KOPT-K1 (cell line): ENCODE measurements around the gene XRCC4.

Experiments
- H3K27ac ChIP-seq: fragments of 200-600 bp; sonication (generic); 2 replicates; pipeline ENCODE4 v1.5.1; 2016; ENCODE audit warnings: antibody characterized with exemption, mild to moderate bottlenecking, low read depth, low read length; ENCODE audit not compliant: poor library complexity, severe bottlenecking
- H3K36me3 ChIP-seq: fragments of 200-600 bp; sonication (generic); 2 replicates; pipeline ENCODE4 v1.5.1; 2017; ENCODE audit warnings: antibody characterized with exemption, mild to moderate bottlenecking, low read length, moderate library complexity; ENCODE audit not compliant: insufficient read depth
- H3K9me3 ChIP-seq: fragments of 200-600 bp; sonication (generic); 2 replicates; pipeline ENCODE4 v1.5.1; 2017; ENCODE audit warnings: antibody characterized with exemption, low read length, mild to moderate bottlenecking; ENCODE audit not compliant: insufficient read depth, poor library complexity, severe bottlenecking

XRCC4 gene

GRCh38 chr5:83169571-83170337 is 92.4 kb downstream of the XRCC4 start:
- no peaks in the 10 kb centered on the region for H3K36me3 ChIP-seq
- no peaks in the 10 kb centered on the region for H3K9me3 ChIP-seq
- H3K27ac ChIP-seq, result no peak overlapping the region

DNA sequence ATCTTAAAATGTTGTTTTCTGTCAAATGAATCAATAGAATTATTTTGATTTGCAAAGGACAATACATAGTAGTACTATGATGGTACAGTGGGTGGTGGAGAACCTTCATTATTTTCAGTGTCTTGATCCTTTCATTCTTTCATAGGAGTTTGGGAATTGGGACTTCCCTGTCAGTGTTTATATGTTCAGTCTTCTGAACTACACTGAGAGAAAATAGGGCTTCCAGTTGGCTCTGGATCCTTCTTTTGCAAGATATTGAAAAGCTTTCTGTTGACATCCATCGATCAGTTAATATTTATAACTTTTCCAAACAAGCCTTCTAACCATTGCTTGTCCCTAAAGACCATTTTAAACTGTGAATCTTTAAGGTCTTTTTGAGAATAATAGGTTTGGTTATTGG is 94.7 kb downstream of the XRCC4 start:
- H3K9me3 ChIP-seq, result no peaks in the 10 kb centered on the region
- no peak overlapping the region for H3K27ac ChIP-seq
- H3K36me3 ChIP-seq, result no peaks in the 10 kb centered on the region

DNA sequence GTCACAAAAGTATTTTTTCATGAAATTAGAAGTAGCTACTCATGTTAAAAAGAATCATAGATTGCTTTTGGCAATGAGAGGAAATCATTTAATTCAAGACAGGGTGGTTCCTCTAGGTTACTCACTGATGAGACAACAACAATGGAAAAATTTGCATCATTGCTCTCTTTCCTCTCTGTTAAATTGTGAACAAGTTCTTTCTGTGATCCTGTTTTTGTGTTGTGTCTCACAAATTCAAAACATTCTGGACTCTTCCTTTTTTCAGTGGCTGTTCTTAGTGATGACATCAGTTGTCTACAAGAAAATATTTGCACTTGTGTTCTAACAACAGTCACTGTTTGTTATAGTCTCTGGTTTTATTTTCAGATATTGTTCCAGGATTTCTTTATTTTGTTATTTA is 95.3 kb downstream of the XRCC4 start:
- no peak overlapping the region for H3K27ac ChIP-seq
- H3K9me3 ChIP-seq, result no peaks in the 10 kb centered on the region
- no peaks in the 10 kb centered on the region for H3K36me3 ChIP-seq

DNA sequence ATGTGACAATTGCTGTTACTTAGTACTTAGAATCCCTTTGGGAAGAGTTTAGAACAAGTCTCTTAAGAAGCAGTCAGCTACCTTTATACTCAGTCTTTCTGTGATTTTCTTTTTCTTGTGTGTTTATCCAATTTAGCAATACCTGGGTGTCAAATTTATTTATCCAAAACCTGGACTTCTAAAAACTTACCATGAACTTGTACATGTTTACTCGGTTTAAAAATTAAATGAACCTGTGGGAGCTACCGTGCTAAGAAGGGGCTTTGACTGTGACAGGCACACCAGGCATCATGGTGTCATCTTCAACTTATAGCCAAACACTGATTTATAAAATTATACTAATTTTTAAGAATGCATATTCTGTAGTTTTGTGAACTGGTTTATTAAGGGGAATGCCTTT is 96.5 kb downstream of the XRCC4 start:
- Histone ChIP-seq H3K36me3 (no peaks in the 10 kb centered on the region), H3K9me3 (no peaks in the 10 kb centered on the region)

GRCh38 chr5:83177803-83178202 is 100.5 kb downstream of the XRCC4 start:
- H3K9me3 ChIP-seq, result no peaks in the 10 kb centered on the region
- no peaks in the 10 kb centered on the region for H3K36me3 ChIP-seq
- H3K27ac ChIP-seq, result no peak overlapping the region

More for the DNA sequence above, 96.5 kb downstream of the XRCC4 start:
- no peak overlapping the region for H3K27ac ChIP-seq

- Histone ChIP-seq H3K9me3 (no peaks in the 10 kb centered on the region), H3K27ac (no peak overlapping the region), H3K36me3 (no peaks in the 10 kb centered on the region)
These were observed 102.6 kb downstream of the XRCC4 start for GRCh38 chr5:83179966-83180365.

DNA sequence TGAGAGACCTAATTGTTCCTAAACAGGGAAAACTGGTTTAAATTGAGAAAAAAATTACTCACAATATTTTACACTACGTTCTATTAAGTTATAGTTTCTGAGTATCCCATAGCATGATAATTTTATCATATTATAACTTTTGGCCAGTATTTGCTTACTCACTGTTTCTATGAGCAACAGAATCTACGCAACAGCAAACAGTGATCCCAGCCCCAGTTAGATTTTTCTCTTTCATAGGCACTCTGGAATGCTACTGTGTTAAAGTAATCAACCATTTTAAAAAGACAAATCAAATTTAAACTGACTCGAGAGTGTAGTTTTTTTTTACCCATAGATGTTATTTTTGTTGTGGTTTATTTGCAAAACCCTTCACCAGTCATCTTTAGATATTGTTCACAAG is 107.2 kb downstream of the XRCC4 start:
- Histone ChIP-seq H3K36me3 (no peaks in the 10 kb centered on the region), H3K9me3 (peaks cover 4% of the 10 kb centered on the region), H3K27ac (no peak overlapping the region)

DNA sequence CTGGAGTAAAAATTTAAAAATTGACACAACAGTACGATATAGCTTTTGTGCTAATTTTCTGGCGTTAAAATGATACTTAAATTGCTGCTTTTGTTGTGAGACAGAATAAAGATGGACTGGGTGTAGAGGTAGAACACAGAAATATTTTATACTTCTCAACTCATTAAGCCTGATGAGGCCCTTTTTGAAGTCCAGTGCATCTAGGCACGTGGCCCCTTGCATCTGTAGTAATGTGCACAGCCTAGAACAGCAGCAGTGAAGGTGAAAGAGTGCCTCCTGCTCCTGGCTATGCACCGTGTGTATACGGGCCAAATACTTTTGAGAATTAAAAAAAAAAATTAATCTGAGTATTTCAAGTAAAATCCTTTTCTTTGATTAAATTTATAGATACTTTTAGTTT is 115.6 kb downstream of the XRCC4 start:
- Histone ChIP-seq H3K27ac (no peak overlapping the region), H3K36me3 (no peaks in the 10 kb centered on the region), H3K9me3 (no peaks in the 10 kb centered on the region)

DNA sequence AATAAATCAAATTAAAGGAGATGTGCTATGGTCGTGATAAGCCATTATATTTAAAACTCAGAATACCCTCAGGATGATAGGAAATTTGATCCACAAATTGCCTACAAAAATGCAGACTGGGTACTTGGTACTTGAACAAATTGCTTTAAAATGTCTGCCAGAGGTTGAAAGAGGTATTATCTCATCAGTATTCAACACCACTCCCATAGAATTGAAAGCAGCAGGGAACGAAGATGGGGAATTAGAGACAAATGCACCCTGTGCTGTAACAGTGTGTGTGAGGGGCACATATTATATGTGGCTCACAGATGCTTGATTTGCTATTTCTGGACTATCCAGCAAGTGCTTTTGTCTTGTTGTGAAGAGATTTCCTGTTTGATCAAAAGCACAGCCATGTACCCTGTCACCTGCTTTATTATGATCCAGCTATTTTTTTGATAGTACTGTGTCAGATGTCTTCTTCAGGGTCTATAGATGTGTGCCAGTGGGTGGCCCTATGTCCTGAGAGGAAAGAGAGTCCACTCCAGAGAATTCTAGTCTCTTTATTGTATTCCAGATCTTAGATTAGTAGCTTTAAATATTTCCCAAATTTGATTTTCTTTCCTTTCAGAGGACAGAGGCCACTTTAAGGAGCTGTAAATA is 120.1 kb downstream of the XRCC4 start:
- Histone ChIP-seq H3K36me3 (no peaks in the 10 kb centered on the region), H3K9me3 (no peaks in the 10 kb centered on the region), H3K27ac (no peak overlapping the region)

- Histone ChIP-seq H3K36me3 (no peaks in the 10 kb centered on the region), H3K27ac (no peak overlapping the region), H3K9me3 (no peaks in the 10 kb centered on the region)
These were observed 121.8 kb downstream of the XRCC4 start for GRCh38 chr5:83199126-83199525.

DNA sequence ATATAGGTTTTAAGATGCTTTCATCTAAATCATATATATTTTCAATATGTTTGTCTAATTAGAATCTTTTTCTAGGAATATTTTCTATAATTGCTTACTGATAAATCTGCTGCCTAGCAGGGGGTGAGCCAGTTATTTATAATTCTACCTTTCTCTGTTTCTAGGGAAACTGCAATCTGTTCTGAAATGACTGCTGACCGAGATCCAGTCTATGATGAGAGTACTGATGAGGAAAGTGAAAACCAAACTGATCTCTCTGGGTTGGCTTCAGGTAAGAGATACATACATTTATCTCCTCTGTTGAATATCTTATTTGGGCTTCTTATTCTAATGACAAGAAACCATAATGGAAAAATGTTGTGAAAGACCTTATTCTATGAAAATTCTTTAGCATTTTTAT is 127.3 kb downstream of the XRCC4 start:
- Histone ChIP-seq H3K9me3 (no peaks in the 10 kb centered on the region), H3K36me3 (no peaks in the 10 kb centered on the region), H3K27ac (no peak overlapping the region)

GRCh38 chr5:83209963-83210362 is 132.6 kb downstream of the XRCC4 start:
- H3K36me3 ChIP-seq, result peaks cover 4% of the 10 kb centered on the region; the same call in 1 of the 2 replicates
- H3K9me3 ChIP-seq, result no peaks in the 10 kb centered on the region
- no peak overlapping the region for H3K27ac ChIP-seq

DNA sequence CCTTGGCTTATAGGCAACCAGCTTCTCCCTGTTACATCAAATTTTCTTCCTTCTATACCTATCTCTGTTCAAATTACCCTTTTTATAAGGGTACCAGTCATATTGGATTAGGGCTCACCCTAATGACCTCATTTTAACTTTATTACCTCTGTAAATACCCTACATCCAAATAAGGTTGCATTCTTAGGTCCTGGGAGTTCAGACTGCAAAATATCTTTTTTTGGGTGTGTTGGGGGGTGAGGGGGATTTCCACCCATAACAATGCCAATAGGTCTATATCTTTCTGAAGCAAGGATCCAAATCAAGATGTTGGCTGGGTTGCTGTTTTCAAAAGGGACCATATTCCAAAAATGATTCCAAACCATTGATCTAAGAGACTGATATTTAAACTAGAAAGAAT is 141.7 kb downstream of the XRCC4 start:
- no peak overlapping the region for H3K27ac ChIP-seq
- H3K9me3 ChIP-seq, result no peaks in the 10 kb centered on the region
- H3K36me3 ChIP-seq, result no peaks in the 10 kb centered on the region

DNA sequence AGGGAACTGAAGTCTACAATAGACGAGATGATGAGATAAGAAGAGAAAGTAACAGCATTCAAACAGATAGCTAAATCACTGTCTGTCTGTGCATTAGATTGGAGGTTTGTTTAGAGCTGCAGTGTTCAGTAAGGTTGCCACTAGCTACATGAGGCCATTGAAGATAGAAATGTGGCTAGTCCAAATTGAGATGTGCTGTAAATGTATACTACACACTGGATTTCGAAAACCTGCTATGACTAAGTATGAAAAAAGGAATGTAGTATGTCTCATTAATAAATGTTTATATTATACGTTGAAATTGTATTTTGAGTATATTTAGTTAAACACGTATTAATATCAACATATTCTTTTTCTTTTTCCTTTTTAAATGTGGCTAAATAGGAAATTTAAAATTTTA is 142.1 kb downstream of the XRCC4 start:
- no peaks in the 10 kb centered on the region for H3K36me3 ChIP-seq
- no peaks in the 10 kb centered on the region for H3K9me3 ChIP-seq

DNA sequence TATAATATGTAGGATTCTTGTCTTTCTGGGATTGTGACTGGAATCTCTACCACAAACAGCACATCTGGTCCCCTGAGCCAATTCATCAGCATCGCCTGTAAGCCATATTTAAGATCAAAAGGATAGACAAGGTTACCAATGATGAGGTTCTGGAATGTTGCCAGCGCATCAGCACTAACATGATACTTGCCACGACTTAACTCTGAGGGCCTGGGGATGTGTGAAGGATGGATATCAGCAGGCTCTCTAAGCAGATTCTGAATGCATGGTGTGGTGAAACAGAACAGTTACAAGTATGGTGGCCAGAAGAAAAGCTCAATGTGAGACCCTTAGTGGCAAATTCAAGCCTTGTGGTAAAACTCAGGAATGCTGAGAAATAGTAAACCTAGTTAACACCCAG is 143.0 kb downstream of the XRCC4 start:
- H3K36me3 ChIP-seq, result no peaks in the 10 kb centered on the region
- H3K9me3 ChIP-seq, result no peaks in the 10 kb centered on the region
- H3K27ac ChIP-seq, result no peak overlapping the region

More for the DNA sequence above, 142.1 kb downstream of the XRCC4 start:
- H3K27ac ChIP-seq, result no peak overlapping the region

DNA sequence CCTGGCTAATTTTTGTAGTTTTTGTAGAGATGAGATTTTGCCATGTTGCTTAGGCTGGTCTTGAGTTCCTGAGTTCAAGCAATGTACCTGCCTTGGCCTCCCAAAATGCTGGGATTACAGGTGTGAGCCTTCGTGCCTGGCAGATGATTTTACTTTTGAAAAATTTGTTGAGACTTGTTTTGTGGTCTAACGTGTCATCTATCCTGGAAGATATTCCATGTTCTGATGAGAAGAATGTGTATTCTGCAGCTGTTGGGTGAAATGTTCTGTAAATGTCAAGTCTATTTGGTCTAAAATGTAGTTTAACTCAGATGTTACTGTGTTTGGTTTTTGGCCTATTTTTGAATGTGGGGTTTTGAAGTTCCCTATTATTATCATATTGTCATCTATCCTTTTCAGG is 145.6 kb downstream of the XRCC4 start:
- H3K36me3 ChIP-seq, result no peaks in the 10 kb centered on the region
- no peaks in the 10 kb centered on the region for H3K9me3 ChIP-seq
- H3K27ac ChIP-seq, result no peak overlapping the region
